ENCODE data around the gene FOXP1.

DNA sequence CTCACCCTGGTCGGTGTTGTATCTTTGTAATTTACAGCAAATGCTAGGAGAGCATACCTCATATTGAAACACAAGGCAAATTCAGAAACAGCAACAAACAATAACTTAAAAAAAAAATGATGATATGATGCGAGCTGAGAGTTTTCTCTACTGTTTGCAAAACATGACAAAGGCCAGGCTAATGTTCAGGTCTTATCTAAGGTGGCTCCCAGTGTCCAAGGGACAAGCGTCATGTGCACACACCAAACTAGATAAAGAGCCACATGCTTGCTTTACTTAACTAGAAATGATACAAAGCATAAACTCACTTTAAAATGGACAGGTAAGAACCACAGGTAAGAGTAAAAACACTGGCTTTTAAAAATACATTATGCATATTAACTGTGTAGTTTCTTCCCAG is 375.9 kb downstream of the FOXP1 start:
- TF ChIP-seq CTCF (IDR thresholded peaks at IDR 0.05) (no peak), POLR2A (IDR thresholded peaks at IDR 0.05) (no peak)
